DND-41 (cell line): ENCODE data around the gene GRM7.

ENCODE experiments used
- ATAC-seq: fragments of 200-7000 bp; cut with Tn5 transposase; 3 replicates; pipeline ENCODE4 v1.9.1; 2021; ENCODE audit warnings: low read depth; ENCODE audit not compliant: insufficient read depth
- DNase-seq: peaks from one replicate; pipeline ENCODE4 v3.0.0-alpha.2; 2020
- H2AFZ ChIP-seq: 2 replicates; pipeline ENCODE4 v1.6.0; 2012; ENCODE audit warnings: low read depth, low read length
- H3K27ac ChIP-seq: 2 replicates; pipeline ENCODE4 v1.5.1; 2012; ENCODE audit warnings: low read length, inconsistent platforms
- H3K27me3 ChIP-seq: fragments of 200-600 bp; sonication (generic); 2 replicates; pipeline ENCODE4 v1.6.0; 2012; ENCODE audit warnings: low read length, mild to moderate bottlenecking, inconsistent platforms; ENCODE audit not compliant: insufficient read depth, poor library complexity
- H3K36me3 ChIP-seq: 2 replicates; pipeline ENCODE4 v1.5.1; 2012; ENCODE audit warnings: low read length, inconsistent platforms; ENCODE audit not compliant: insufficient read depth
- H3K4me1 ChIP-seq: 2 replicates; pipeline ENCODE4 v1.5.1; 2012; ENCODE audit warnings: mild to moderate bottlenecking, low read length; ENCODE audit not compliant: insufficient read depth
- H3K4me2 ChIP-seq: 2 replicates; pipeline ENCODE4 v1.6.0; 2012; ENCODE audit warnings: mild to moderate bottlenecking, moderate library complexity, low read length, inconsistent platforms; ENCODE audit not compliant: insufficient read depth
- H3K4me3 ChIP-seq, 2 experiments: fragments of 200-600 bp in 1 of 2; shearing (Covaris generic) in 1 of 2; 2 replicates each; pipeline ENCODE4 v1.5.1; 2012 to 2016; ENCODE audit warnings: inconsistent platforms in 2 of 2, low read length in 2 of 2, mild to moderate bottlenecking in 2 of 2, low read depth in 1 of 2, moderate library complexity in 1 of 2
- H3K79me2 ChIP-seq: 2 replicates; pipeline ENCODE4 v1.6.0; 2012; ENCODE audit warnings: low read length, inconsistent platforms; ENCODE audit not compliant: insufficient read depth
- H3K9ac ChIP-seq: 2 replicates; pipeline ENCODE4 v1.6.0; 2012; ENCODE audit warnings: low read depth, mild to moderate bottlenecking, inconsistent platforms, low read length, moderate library complexity
- H3K9me3 ChIP-seq: 2 replicates; pipeline ENCODE4 v1.5.1; 2012; ENCODE audit warnings: low read length, moderate library complexity, mild to moderate bottlenecking, inconsistent platforms; ENCODE audit not compliant: insufficient read depth, severe bottlenecking
- H4K20me1 ChIP-seq: 2 replicates; pipeline ENCODE4 v1.6.0; 2012; ENCODE audit warnings: low read length; ENCODE audit not compliant: insufficient read depth
- EZH2 ChIP-seq: IDR thresholded peaks from 3 replicates; pipeline ENCODE4 v1.6.1; 2012; ENCODE audit warnings: borderline replicate concordance, low read depth, mild to moderate bottlenecking, moderate library complexity, low read length, inconsistent platforms; ENCODE audit not compliant: severe bottlenecking
- TF ChIP-seq, protein P1 (sequence below): IDR thresholded peaks from 2 replicates; pipeline ENCODE4 v1.5.1; 2012; ENCODE audit warnings: borderline replicate concordance, low read length, moderate library complexity, mild to moderate bottlenecking; ENCODE audit not compliant: poor library complexity, severe bottlenecking; ENCODE audit errors: extremely low read depth

GRM7 gene

DNA sequence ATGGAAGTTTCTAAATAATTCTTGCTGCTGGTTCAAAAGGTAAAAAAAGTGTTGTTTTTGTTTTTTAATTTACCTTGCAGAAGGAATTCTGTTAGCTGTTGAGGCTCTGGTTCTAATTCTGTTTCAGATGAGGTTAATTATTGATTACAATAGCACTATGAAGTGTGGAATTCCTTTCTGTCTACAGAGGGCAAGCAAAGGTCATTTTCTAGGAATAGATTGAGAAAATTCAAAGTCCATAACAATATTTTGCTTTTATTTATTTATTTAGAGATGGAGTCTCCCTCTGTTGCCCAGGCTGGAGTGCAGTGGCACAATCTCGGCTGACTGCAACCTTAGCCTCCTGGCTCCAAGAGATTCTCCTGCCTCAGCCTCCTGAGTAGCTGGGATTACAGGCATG lies 789.6 kb downstream of the GRM7 start:
- H3K9ac ChIP-seq: no peak overlapping the region
- no peaks in the 10 kb centered on the region for H3K9me3 ChIP-seq
- DNase-seq (no peak), ATAC-seq (no peak)
- TF ChIP-seq EZH2: no peak
- TF ChIP-seq, protein P1, sequence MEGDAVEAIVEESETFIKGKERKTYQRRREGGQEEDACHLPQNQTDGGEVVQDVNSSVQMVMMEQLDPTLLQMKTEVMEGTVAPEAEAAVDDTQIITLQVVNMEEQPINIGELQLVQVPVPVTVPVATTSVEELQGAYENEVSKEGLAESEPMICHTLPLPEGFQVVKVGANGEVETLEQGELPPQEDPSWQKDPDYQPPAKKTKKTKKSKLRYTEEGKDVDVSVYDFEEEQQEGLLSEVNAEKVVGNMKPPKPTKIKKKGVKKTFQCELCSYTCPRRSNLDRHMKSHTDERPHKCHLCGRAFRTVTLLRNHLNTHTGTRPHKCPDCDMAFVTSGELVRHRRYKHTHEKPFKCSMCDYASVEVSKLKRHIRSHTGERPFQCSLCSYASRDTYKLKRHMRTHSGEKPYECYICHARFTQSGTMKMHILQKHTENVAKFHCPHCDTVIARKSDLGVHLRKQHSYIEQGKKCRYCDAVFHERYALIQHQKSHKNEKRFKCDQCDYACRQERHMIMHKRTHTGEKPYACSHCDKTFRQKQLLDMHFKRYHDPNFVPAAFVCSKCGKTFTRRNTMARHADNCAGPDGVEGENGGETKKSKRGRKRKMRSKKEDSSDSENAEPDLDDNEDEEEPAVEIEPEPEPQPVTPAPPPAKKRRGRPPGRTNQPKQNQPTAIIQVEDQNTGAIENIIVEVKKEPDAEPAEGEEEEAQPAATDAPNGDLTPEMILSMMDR: no peak
- H3K4me3 ChIP-seq: no peak overlapping the region
- H3K79me2 ChIP-seq: no peaks in the 10 kb centered on the region
- no peak overlapping the region for H3K27ac ChIP-seq
- H3K4me2 ChIP-seq: no peak overlapping the region
- H3K4me1 ChIP-seq: no peaks in the 10 kb centered on the region
- no peak overlapping the region for H2AFZ ChIP-seq
- H3K27me3 ChIP-seq: no peaks in the 10 kb centered on the region
- no peaks in the 10 kb centered on the region for H3K36me3 ChIP-seq
- H4K20me1 ChIP-seq: no peaks in the 10 kb centered on the region

DNA sequence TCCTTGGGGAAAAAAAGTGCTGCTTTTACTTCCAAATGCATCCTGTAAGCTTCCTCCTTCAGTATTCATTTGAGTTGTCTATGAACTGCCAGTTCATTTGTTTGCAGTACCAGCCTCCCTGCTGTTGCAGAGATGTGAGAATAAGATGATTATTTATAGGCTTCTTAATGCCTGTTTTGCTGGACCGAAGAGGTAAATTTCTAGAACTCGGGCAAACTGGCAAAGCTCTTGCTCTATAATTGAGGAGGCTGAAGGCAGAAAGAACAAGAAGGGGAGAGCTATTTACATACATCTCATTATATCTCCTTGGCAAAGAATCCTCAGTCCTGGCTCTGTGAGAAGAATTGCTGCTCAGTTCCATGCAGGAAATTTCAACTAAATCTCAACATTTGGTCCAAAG lies 790.4 kb downstream of the GRM7 start:
- TF ChIP-seq, protein P1: no peak
- no peak for TF ChIP-seq EZH2
- Histone ChIP-seq H3K4me1 (no peaks in the 10 kb centered on the region), H3K27me3 (no peaks in the 10 kb centered on the region), H3K4me2 (no peak overlapping the region), H3K36me3 (no peaks in the 10 kb centered on the region), H4K20me1 (no peaks in the 10 kb centered on the region), H3K9me3 (no peaks in the 10 kb centered on the region), H3K79me2 (no peaks in the 10 kb centered on the region), H3K27ac (no peak overlapping the region), H3K9ac (no peak overlapping the region), H2AFZ (no peak overlapping the region), H3K4me3 (no peak overlapping the region)
- ATAC-seq: no peak
- DNase-seq: no peak

DNA sequence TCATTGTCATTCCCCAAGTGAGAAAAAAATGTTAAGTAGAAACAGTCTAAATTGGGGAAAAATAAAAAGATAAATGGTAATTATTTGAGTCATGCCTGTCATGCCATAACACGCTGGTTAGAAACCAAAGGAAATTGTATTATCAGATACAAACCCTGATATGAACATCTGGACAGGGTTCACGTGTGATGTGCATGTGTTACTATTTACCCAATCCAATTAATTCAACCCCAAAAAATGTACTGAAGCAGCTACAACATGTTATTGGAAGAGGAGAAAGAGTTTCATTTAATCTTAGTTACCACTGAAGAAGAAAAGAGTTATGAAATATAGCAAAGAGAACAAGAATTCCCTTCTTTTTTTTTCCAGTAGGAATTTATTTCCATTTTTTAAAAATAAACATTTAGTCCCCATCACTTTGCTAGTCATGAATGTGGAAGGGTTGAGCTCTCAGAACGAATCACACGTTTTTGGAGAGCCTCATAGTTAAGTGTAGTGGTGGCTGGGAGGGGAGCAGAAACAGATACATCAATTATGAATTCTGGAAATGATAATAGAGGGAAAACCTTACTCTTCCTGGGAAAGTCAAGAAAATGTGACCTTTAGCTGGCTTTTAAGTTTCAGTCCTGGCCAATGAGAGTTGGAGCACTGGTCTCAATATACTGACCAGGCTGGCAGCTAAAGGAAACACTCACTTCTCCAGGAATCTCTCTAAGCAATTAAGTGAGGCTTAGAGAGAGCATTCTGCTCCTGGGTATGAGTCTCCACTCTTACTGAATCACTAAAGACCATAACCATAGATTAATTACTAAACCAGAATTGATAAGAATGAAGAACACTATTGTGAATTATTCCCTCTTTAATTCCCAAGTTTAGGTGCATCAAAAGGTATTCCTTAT lies 796.5 kb downstream of the GRM7 start:
- no peak for DNase-seq
- no peaks in the 10 kb centered on the region for H4K20me1 ChIP-seq
- H3K9me3 ChIP-seq: no peaks in the 10 kb centered on the region
- H3K4me2 ChIP-seq: no peak overlapping the region
- no peaks in the 10 kb centered on the region for H3K79me2 ChIP-seq
- H3K27ac ChIP-seq: no peak overlapping the region
- H3K4me1 ChIP-seq: no peaks in the 10 kb centered on the region
- H3K9ac ChIP-seq: no peak overlapping the region
- H3K4me3 ChIP-seq: no peak overlapping the region
- TF ChIP-seq, protein P1: no peak
- no peak for TF ChIP-seq EZH2
- no peak overlapping the region for H2AFZ ChIP-seq
- no peak for ATAC-seq
- no peaks in the 10 kb centered on the region for H3K27me3 ChIP-seq
- H3K36me3 ChIP-seq: no peaks in the 10 kb centered on the region
